HepG2 (cell line): ENCODE measurements around the gene TBCE. TPM values are rescaled to one million over a fixed set of nuclear protein-coding genes. Genes with fewer than 3 reads are reported as not detected.

Experiments used
- DNMT3B ChIP-seq: conservative IDR thresholded peaks from 2 replicates; pipeline ENCODE4 v1.6.1; 2016; ENCODE audit warnings: missing biosample characterization, control low read depth
- FOSL2 ChIP-seq: sonication (generic); formaldehyde crosslinking; IDR thresholded peaks from 2 replicates; pipeline ENCODE4 v1.4.0; 2020; ENCODE audit warnings: missing genetic modification reagents
- HMGXB4 ChIP-seq, 2 experiments: sonication (generic) in 1 of 2; formaldehyde crosslinking in 1 of 2; IDR thresholded peaks; 2 replicates each; pipeline versions ENCODE4 v1.4.0 to v1.6.1; 2018 to 2020; ENCODE audit warnings: missing genetic modification reagents in 2 of 2, borderline replicate concordance in 1 of 2, low read depth in 1 of 2, mild to moderate bottlenecking in 1 of 2, missing biosample characterization in 1 of 2
- KLF13 ChIP-seq: sonication (generic); formaldehyde crosslinking; IDR thresholded peaks from 2 replicates; pipeline ENCODE4 v1.4.0; 2020; ENCODE audit warnings: mild to moderate bottlenecking, missing genetic modification reagents
- MAZ ChIP-seq, 2 experiments: sonication (generic) in 1 of 2; formaldehyde crosslinking in 1 of 2; IDR thresholded peaks; 2 replicates each; pipeline versions ENCODE4 v1.5.0 to v1.6.1; 2012 to 2020; ENCODE audit warnings: low read depth in 2 of 2, mild to moderate bottlenecking in 2 of 2, borderline replicate concordance in 1 of 2, improper control_type of control experiment in 1 of 2, low read length in 1 of 2, missing genetic modification reagents in 1 of 2, moderate library complexity in 1 of 2
- MEF2D ChIP-seq: sonication (generic); formaldehyde crosslinking; IDR thresholded peaks from 2 replicates; pipeline ENCODE4 v1.5.1; 2020; ENCODE audit warnings: mild to moderate bottlenecking, missing genetic modification reagents
- PAWR ChIP-seq: sonication (generic); formaldehyde crosslinking; IDR thresholded peaks from 2 replicates; pipeline ENCODE4 v1.4.0; 2020; ENCODE audit warnings: missing genetic modification reagents, mild to moderate bottlenecking, borderline replicate concordance
- SALL2 ChIP-seq: sonication (generic); formaldehyde crosslinking; IDR thresholded peaks from 2 replicates; pipeline ENCODE4 v1.8.1; 2023; ENCODE audit warnings: mild to moderate bottlenecking, missing genetic modification reagents, inconsistent platforms
- WIZ ChIP-seq: sonication (generic); formaldehyde crosslinking; IDR thresholded peaks from 2 replicates; pipeline ENCODE4 v1.5.1; 2020; ENCODE audit warnings: mild to moderate bottlenecking, missing genetic modification reagents
- ZBTB20 ChIP-seq: sonication (generic); formaldehyde crosslinking; IDR thresholded peaks from 2 replicates; pipeline ENCODE4 v1.8.1; 2023; ENCODE audit warnings: missing genetic modification reagents, low read depth, mild to moderate bottlenecking, borderline replicate concordance
- ZNF136 ChIP-seq: sonication (generic); formaldehyde crosslinking; IDR thresholded peaks from 2 replicates; pipeline ENCODE4 v1.8.1; 2022; ENCODE audit warnings: low read depth, mild to moderate bottlenecking, moderate library complexity, missing genetic modification reagents
- ZNF782 ChIP-seq: sonication (generic); formaldehyde crosslinking; IDR thresholded peaks from 2 replicates; pipeline ENCODE4 v1.4.0; 2020; ENCODE audit warnings: missing genetic modification reagents, mild to moderate bottlenecking, borderline replicate concordance
- polyA plus RNA-seq, 8 experiments: library from polyadenylated mRNA; depleted of rRNA in 3 of 8; stranded (reverse) in 7 of 8; unstranded in 1 of 8; fragments of >200 nt; fragmentation: Illumina TruSeq in 4 of 8; extraction: Trizol in 4 of 8; gene quantifications; 2 replicates each; pipeline versions ENCODE4 v1.2.1 to v1.2.3, GENCODE V29; 2011 to 2016; ENCODE audit warnings: low read depth in 4 of 8, missing spikeins in 1 of 8, mixed read lengths in 1 of 8; ENCODE audit not compliant: insufficient read depth in 1 of 8
- total RNA-seq, 5 experiments: library from RNA; depleted of rRNA; stranded (reverse); fragments of >200 nt; fragmentation: Illumina TruSeq; extraction: Trizol; gene quantifications; 2 replicates each; pipeline ENCODE4 v1.2.3, GENCODE V29; 2016; ENCODE audit warnings: low read depth in 1 of 5
- TF ChIP-seq, protein P1 (sequence below), 2 experiments: fragments of 450-650 bp in 1 of 2; sonication (generic) in 1 of 2; formaldehyde crosslinking in 1 of 2; IDR thresholded peaks; 2 replicates each; pipeline versions ENCODE4 v1.6.1 to v1.8.0; 2016 to 2022; ENCODE audit warnings: antibody characterized with exemption in 1 of 2, mild to moderate bottlenecking in 1 of 2, missing genetic modification reagents in 1 of 2
- TF ChIP-seq, protein P2 (sequence below): IDR thresholded peaks from 2 replicates; pipeline ENCODE4 v1.6.1; 2016

TBCE gene
- total and polyA plus RNA-seq, 2 of the 13 experiments (the other 11 are each of a cell fraction or from before 2014, with no cell fraction given) = 25.6 to 31.1 TPM

DNA sequence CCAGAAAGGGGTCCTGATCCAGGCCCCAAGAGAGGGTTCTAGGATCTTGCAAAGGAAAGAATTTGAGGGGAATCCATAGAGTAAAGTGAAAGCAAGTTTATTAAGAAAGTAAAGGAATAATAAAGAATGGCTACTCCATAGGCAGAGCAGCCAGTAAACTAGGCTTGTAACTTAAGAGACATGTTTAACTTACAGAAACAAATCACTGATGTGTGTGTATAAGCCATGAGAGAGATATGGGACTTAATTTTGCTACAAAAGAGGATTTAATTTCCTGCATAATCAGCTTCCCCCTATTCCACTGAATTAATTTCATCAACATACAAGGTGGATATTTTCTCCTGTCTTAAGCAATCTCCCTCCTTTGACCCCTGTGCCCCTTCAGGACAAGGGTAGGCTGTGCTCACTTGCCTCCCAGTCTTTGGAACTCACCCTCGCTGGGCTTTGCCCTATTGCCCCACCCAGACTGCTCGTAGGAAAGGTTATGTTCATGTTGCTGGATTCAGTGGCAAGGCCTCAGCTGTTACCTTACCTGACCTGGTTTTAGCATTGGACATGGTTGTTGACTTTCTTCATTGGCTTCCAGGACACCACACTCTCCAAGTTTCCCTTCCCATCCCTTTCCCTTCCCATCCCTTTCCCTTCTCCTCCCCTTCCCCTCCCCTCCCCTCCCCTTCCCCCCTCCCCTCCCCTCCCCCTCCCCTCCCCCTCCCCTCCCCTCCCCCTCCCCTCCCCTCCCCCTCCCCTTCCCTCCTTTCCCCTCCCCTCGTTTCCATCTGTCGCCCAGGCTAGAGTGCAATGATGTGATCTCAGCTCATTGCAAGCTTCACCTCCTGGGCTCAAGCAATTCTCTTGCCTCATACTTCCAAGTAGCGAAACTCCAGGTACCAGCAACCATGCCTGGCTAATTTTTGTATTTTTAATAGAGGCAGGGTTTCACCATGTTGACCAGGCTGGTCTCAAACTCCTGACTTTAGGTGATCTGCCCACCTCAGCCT is 44.6 kb downstream of the TBCE start (continued):
- TF ChIP-seq, protein P1, sequence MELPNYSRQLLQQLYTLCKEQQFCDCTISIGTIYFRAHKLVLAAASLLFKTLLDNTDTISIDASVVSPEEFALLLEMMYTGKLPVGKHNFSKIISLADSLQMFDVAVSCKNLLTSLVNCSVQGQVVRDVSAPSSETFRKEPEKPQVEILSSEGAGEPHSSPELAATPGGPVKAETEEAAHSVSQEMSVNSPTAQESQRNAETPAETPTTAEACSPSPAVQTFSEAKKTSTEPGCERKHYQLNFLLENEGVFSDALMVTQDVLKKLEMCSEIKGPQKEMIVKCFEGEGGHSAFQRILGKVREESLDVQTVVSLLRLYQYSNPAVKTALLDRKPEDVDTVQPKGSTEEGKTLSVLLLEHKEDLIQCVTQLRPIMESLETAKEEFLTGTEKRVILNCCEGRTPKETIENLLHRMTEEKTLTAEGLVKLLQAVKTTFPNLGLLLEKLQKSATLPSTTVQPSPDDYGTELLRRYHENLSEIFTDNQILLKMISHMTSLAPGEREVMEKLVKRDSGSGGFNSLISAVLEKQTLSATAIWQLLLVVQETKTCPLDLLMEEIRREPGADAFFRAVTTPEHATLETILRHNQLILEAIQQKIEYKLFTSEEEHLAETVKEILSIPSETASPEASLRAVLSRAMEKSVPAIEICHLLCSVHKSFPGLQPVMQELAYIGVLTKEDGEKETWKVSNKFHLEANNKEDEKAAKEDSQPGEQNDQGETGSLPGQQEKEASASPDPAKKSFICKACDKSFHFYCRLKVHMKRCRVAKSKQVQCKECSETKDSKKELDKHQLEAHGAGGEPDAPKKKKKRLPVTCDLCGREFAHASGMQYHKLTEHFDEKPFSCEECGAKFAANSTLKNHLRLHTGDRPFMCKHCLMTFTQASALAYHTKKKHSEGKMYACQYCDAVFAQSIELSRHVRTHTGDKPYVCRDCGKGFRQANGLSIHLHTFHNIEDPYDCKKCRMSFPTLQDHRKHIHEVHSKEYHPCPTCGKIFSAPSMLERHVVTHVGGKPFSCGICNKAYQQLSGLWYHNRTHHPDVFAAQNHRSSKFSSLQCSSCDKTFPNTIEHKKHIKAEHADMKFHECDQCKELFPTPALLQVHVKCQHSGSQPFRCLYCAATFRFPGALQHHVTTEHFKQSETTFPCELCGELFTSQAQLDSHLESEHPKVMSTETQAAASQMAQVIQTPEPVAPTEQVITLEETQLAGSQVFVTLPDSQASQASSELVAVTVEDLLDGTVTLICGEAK (IDR thresholded peaks at IDR 0.05) = no peak
- TF ChIP-seq, protein P1 (CRISPR knock-in tag; IDR thresholded peaks at IDR 0.05) = no peak
- no peak for TF ChIP-seq HMGXB4 (CRISPR knock-in tag; IDR thresholded peaks at IDR 0.05; ENCODE audit: borderline replicate concordance in 1 of 2, low read depth in 1 of 2)
- TF ChIP-seq MEF2D = peak; percentile 80
- no peak for TF ChIP-seq WIZ (CRISPR knock-in tag)
- no peak for TF ChIP-seq ZBTB20
- TF ChIP-seq ZNF782 (CRISPR knock-in tag) = no peak
- TF ChIP-seq, protein P2, sequence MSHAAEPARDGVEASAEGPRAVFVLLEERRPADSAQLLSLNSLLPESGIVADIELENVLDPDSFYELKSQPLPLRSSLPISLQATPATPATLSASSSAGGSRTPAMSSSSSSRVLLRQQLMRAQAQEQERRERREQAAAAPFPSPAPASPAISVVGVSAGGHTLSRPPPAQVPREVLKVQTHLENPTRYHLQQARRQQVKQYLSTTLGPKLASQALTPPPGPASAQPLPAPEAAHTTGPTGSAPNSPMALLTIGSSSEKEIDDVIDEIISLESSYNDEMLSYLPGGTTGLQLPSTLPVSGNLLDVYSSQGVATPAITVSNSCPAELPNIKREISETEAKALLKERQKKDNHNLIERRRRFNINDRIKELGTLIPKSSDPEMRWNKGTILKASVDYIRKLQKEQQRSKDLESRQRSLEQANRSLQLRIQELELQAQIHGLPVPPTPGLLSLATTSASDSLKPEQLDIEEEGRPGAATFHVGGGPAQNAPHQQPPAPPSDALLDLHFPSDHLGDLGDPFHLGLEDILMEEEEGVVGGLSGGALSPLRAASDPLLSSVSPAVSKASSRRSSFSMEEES (CRISPR knock-in tag) = no peak
- TF ChIP-seq ZNF136 (CRISPR knock-in tag) = no peak
- TF ChIP-seq PAWR (CRISPR knock-in tag) = no peak
- peak; percentile 27; the same call in 1 of the 2 replicates for TF ChIP-seq MAZ (IDR thresholded peaks at IDR 0.05; ENCODE audit: borderline replicate concordance, low read depth, low read length)
- TF ChIP-seq MAZ (CRISPR knock-in tag; IDR thresholded peaks at IDR 0.05; ENCODE audit: low read depth) = no peak
- TF ChIP-seq DNMT3B (CRISPR knock-in tag) = no peak
- peak; percentile 38; the same call in 1 of the 2 replicates for TF ChIP-seq FOSL2 (CRISPR knock-in tag)
- no peak for TF ChIP-seq KLF13
- no peak for TF ChIP-seq SALL2 (CRISPR knock-in tag)
